Sigmoid colon (tissue), 7 donors: ENCODE measurements around the gene GSG1L. TPM values are rescaled to one million over a fixed set of nuclear protein-coding genes. Genes with fewer than 3 reads are reported as not detected.

ENCODE experiments used
- DNase-seq: peaks from one replicate; pipeline ENCODE4 v3.0.0-alpha.2; 2019
- H3K27ac ChIP-seq, 4 donors: fragments of 200-600 bp; sonication (generic); one replicate each; pipeline ENCODE4 v1.5.1; 2016 to 2019; ENCODE audit warnings: mild to moderate bottlenecking in 1 of 4
- H3K27me3 ChIP-seq, 3 donors: fragments of 200-600 bp; sonication (generic); one replicate each; pipeline ENCODE4 v1.5.1; 2019; ENCODE audit warnings: mild to moderate bottlenecking in 1 of 3
- H3K36me3 ChIP-seq, 4 donors: fragments of 200-600 bp; sonication (generic); one replicate each; pipeline ENCODE4 v1.5.1; 2016 to 2019
- H3K4me1 ChIP-seq, 4 donors: fragments of 200-600 bp; sonication (generic); one replicate each; pipeline ENCODE4 v1.5.1; 2017 to 2019
- H3K4me3 ChIP-seq, 4 donors: fragments of 200-600 bp; sonication (generic); one replicate each; pipeline ENCODE4 v1.5.1; 2017 to 2019; ENCODE audit warnings: mild to moderate bottlenecking in 2 of 4, moderate library complexity in 1 of 4
- H3K9me3 ChIP-seq, 4 donors: fragments of 200-600 bp in 3 of 4; sonication (generic) in 3 of 4; one replicate each; pipeline versions ENCODE4 v1.5.1 to v1.6.1; 2013 to 2019
- EP300 ChIP-seq, 4 donors: sonication (generic); formaldehyde crosslinking; IDR thresholded peaks; one replicate each; pipeline ENCODE4 v1.6.1; 2017; ENCODE audit warnings: antibody characterized with exemption in 4 of 4
- POLR2A ChIP-seq, 2 donors: fragments of 450-650 bp; IDR thresholded peaks; one replicate each; pipeline ENCODE4 v1.6.1; 2016; ENCODE audit warnings: antibody characterized with exemption in 2 of 2, mild to moderate bottlenecking in 2 of 2, moderate library complexity in 2 of 2
- POLR2AphosphoS5 ChIP-seq, 4 donors: sonication (generic); formaldehyde crosslinking; IDR thresholded peaks; one replicate each; pipeline ENCODE4 v1.6.1; 2017; ENCODE audit warnings: antibody characterized with exemption in 4 of 4
- WGBS, 2 donors: extraction: QIAGEN DNeasy Blood & Tissue Kit; methylation state at CpG; one replicate each; pipeline ENCODE4 v1.1.7; 2013; 5-methylcytosine and 5-hydroxymethylcytosine counted together
- intact Hi-C: fragments of 100-400 bp; cut with DNase I; formaldehyde crosslinking; loops from one replicate; pipeline ENCODE4 v1.15.1; 2023
- polyA plus RNA-seq, 3 donors: library from polyadenylated mRNA; stranded (reverse); fragments of 200-250 nt; gene quantifications; one replicate each; pipeline ENCODE4 v1.2.3, GENCODE V29; 2013
- total RNA-seq, 4 donors: library from RNA; depleted of rRNA; stranded (reverse); fragments of >200 nt; gene quantifications; one replicate each; pipeline ENCODE4 v1.1.0, GENCODE V29; 2016
- TF ChIP-seq, protein P1 (sequence below), 4 experiments: fragments of 450-650 bp in 3 of 4; fragments of 200-600 bp in 1 of 4; IDR thresholded peaks; one replicate each; pipeline ENCODE4 v1.5.1; 2016 to 2019; ENCODE audit warnings: antibody characterized with exemption in 4 of 4, mild to moderate bottlenecking in 3 of 4, moderate library complexity in 2 of 4
- donor health status: healthy with polysubstance abuse.
- donor health status: Bipolar disorder and iron deficiency.
- donor health status: healthy.

The GSG1L gene
- total and polyA plus RNA-seq, 7 donors: 0.25 to 0.66 (median 0.36) TPM; not detected in 2

DNA sequence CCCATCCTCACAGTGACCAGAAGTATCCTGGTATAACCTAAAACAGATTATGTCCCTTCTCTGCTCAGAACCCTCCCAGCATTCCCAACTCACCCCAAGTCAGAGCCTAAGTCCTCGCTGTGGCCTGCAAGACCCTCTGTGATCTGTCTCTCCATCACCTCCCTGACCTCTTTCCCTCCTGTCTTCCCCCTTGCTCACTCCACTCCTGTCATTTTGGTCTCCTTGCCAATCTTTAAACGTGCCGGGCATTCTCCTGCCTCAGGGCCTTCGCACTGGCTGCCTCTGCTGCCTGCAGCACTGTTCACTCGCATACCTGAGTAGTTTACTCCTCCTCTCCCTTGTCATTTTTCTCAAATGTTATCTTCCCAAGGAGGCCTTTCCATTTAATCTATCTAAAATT, 97.7 kb downstream of the GSG1L start:
- Histone ChIP-seq H3K27ac (no peak overlapping the region), H3K9me3 (peaks cover 0 to 5% (median 2%) of the 10 kb centered on the region in 4 donors), H3K4me1 (no peaks in the 10 kb centered on the region), H3K27me3 (no peaks in the 10 kb centered on the region), H3K4me3 (no peak overlapping the region), H3K36me3 (no peaks in the 10 kb centered on the region)
- 87% methylated on average over 5 of the region's 5 CpGs for WGBS, 2 donors
- no peak for TF ChIP-seq POLR2AphosphoS5 (IDR thresholded peaks at IDR 0.05)
- no peak for TF ChIP-seq POLR2A (IDR thresholded peaks at IDR 0.05)
- TF ChIP-seq, protein P1, sequence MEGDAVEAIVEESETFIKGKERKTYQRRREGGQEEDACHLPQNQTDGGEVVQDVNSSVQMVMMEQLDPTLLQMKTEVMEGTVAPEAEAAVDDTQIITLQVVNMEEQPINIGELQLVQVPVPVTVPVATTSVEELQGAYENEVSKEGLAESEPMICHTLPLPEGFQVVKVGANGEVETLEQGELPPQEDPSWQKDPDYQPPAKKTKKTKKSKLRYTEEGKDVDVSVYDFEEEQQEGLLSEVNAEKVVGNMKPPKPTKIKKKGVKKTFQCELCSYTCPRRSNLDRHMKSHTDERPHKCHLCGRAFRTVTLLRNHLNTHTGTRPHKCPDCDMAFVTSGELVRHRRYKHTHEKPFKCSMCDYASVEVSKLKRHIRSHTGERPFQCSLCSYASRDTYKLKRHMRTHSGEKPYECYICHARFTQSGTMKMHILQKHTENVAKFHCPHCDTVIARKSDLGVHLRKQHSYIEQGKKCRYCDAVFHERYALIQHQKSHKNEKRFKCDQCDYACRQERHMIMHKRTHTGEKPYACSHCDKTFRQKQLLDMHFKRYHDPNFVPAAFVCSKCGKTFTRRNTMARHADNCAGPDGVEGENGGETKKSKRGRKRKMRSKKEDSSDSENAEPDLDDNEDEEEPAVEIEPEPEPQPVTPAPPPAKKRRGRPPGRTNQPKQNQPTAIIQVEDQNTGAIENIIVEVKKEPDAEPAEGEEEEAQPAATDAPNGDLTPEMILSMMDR (IDR thresholded peaks at IDR 0.05): no peak
- no peak for TF ChIP-seq EP300 (IDR thresholded peaks at IDR 0.05)
- DNase-seq: peak; percentile 29
- intact Hi-C loops: no loop called here

DNA sequence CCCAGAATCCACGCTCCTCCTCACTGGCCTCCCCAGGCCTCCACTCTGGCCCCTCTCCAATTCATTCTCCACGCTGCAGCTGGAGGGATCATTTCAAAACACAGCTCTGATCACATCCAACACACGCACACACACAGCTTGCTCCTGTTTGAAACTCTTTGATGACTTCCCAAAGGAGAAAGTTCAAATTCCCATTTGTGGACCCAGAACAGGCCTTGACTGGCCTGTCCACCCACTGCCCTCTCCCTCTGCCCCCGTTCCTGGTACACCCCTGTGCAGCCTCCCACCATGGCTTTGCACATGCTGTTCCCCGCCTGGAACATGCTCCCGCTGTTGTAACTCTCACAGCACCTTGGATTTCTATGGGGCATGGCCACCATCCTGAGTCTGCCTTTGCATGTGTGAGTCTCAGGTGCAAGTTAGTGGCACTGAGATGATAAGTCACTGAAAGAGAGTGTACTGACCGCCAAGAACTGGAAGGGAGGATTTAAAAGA, 100.0 kb downstream of the GSG1L start:
- TF ChIP-seq POLR2AphosphoS5 (IDR thresholded peaks at IDR 0.05) (no peak), POLR2A (IDR thresholded peaks at IDR 0.05) (no peak), EP300 (IDR thresholded peaks at IDR 0.05) (no peak)
- TF ChIP-seq, protein P1 (IDR thresholded peaks at IDR 0.05): no peak
- DNase-seq: peak; percentile 13
- Histone ChIP-seq H3K36me3 (no peaks in the 10 kb centered on the region), H3K27me3 (no peaks in the 10 kb centered on the region), H3K27ac (no peak overlapping the region), H3K4me1 (no peaks in the 10 kb centered on the region), H3K9me3 (peaks cover 0 to 3% (median 0%) of the 10 kb centered on the region in 4 donors), H3K4me3 (no peak overlapping the region)
- intact Hi-C loops: no loop called here
- WGBS, 2 donors: 82 to 87% methylated on average over 7 of the region's 7 CpGs

DNA sequence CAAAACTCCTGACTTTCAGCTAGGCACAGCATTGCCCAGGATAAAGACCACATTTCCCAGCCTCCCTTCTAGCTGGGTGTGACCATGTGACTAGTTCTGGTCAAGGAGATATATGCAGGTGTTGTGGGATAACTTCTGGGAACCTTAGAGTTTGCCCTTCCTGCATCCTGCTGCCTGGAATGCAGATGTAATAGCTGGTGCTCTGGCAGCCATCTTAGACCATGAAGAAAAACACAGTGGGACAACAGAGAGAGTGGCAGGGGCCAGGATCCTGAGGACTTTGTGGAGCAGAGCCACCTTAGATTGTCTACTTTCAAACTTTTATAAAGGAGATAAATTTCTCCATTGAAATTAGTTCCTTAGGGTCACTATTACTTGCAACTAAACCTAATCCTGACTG, 101.3 kb downstream of the GSG1L start:
- Histone ChIP-seq H3K36me3 (no peaks in the 10 kb centered on the region), H3K4me1 (no peaks in the 10 kb centered on the region), H3K27ac (no peak overlapping the region), H3K9me3 (peaks cover 0 to 3% (median 0%) of the 10 kb centered on the region in 4 donors), H3K27me3 (no peaks in the 10 kb centered on the region), H3K4me3 (no peak overlapping the region)
- intact Hi-C loops: no loop called here
- TF ChIP-seq EP300 (IDR thresholded peaks at IDR 0.05): no peak
- no peak for TF ChIP-seq POLR2AphosphoS5 (IDR thresholded peaks at IDR 0.05)
- TF ChIP-seq POLR2A (IDR thresholded peaks at IDR 0.05): no peak
- TF ChIP-seq, protein P1 (IDR thresholded peaks at IDR 0.05): no peak
- no peak for DNase-seq

DNA sequence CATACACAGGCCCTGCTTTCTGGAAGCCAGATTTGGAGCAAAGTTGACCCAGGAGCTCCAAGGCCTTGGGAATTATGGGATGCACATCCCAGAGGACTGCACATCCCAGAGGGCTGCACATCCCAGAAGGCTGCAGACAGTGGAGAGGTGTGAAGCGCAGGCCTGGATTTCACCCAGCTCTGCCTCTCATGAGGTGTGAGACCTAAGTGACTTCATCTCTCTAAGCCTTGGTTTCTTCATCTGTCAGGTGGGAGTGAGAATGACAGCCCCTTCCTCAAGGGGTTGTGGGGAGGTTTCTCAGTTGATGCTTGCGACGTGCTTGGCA, 102.3 kb downstream of the GSG1L start:
- intact Hi-C loops: no loop called here
- Histone ChIP-seq H3K27ac (no peak overlapping the region), H3K4me1 (no peaks in the 10 kb centered on the region), H3K9me3 (peaks cover 0 to 3% (median 0%) of the 10 kb centered on the region in 4 donors), H3K27me3 (no peaks in the 10 kb centered on the region), H3K36me3 (no peaks in the 10 kb centered on the region), H3K4me3 (no peak overlapping the region)
- TF ChIP-seq POLR2A (IDR thresholded peaks at IDR 0.05) (no peak), EP300 (IDR thresholded peaks at IDR 0.05) (no peak), POLR2AphosphoS5 (IDR thresholded peaks at IDR 0.05) (no peak)
- TF ChIP-seq, protein P1 (IDR thresholded peaks at IDR 0.05): no peak
- WGBS, 2 donors: 88 to 94% methylated on average over 3 of the region's 3 CpGs
- no peak for DNase-seq

DNA sequence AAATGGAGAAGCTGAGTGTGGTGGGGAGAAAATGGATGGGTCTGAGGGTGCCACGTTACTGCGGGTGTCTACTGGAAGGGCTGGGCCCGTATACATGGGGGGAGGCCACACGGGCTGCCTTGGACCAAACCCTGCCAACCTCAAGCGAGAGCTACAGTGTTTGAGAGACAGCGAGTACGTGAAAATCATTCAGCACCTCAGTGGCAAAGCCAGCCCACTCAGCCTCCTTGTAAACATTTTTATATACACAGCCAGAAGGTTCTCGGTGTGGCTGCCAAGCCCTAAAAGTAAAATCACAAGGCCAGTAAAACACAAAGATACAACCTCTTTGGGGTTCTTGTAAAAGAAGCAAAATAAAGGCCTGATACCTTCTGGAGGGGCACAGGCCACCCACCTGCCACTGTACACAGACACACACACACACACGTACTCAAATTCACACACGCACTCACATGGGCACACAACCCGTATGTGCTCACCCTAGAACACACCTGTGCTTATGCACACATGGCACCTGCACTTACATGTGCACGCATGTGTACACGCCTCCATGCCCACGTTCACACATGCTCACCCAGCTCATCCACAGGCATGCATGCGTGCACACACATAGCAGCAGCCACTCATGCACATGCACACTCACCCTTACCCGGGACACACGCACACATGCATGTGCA, 102.8 kb downstream of the GSG1L start:
- Histone ChIP-seq H3K27me3 (no peaks in the 10 kb centered on the region), H3K27ac (no peak overlapping the region), H3K4me1 (no peaks in the 10 kb centered on the region), H3K36me3 (no peaks in the 10 kb centered on the region), H3K4me3 (no peak overlapping the region), H3K9me3 (peaks cover 0 to 3% (median under 1%) of the 10 kb centered on the region in 4 donors)
- intact Hi-C loops: no loop called here
- WGBS, 2 donors: 68 to 78% methylated on average over 17 of the region's 17 CpGs
- peak; percentile 30 for DNase-seq
- TF ChIP-seq EP300 (IDR thresholded peaks at IDR 0.05) (no peak), POLR2AphosphoS5 (IDR thresholded peaks at IDR 0.05) (no peak)
- TF ChIP-seq, protein P1 (IDR thresholded peaks at IDR 0.05): no peak
